ENCODE measurements around the gene GJA9.

DNA sequence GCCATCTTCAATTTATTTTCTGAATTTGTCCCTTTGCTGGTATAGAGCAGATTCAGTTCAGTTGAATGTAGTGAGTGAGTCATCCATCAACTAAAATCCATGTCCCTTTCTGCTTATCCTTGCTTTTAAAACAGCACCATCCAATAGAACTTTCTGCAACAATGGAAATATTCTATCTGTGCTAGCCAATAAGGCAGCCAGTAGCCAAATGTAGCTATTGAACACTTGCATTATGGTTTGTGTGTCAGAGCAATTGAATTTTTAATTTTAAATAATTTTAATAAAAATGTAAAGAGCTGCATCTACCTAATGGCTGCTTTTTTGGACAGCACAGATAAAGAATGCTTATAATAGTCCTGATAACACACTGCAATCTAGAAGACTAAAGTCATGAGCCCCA, at the start of gene GJA9:
- TF ChIP-seq, protein P1, sequence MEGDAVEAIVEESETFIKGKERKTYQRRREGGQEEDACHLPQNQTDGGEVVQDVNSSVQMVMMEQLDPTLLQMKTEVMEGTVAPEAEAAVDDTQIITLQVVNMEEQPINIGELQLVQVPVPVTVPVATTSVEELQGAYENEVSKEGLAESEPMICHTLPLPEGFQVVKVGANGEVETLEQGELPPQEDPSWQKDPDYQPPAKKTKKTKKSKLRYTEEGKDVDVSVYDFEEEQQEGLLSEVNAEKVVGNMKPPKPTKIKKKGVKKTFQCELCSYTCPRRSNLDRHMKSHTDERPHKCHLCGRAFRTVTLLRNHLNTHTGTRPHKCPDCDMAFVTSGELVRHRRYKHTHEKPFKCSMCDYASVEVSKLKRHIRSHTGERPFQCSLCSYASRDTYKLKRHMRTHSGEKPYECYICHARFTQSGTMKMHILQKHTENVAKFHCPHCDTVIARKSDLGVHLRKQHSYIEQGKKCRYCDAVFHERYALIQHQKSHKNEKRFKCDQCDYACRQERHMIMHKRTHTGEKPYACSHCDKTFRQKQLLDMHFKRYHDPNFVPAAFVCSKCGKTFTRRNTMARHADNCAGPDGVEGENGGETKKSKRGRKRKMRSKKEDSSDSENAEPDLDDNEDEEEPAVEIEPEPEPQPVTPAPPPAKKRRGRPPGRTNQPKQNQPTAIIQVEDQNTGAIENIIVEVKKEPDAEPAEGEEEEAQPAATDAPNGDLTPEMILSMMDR (IDR thresholded peaks at IDR 0.05) = no peak
- TF ChIP-seq POLR2A (IDR thresholded peaks at IDR 0.05) = no peak
- TF ChIP-seq POLR2AphosphoS5 (IDR thresholded peaks at IDR 0.05) = no peak
